ENCODE measurements around the gene BCAS4.
"Not testable (repeated sequence)": the region's sequence is repeated elsewhere in the genome, so short reads cannot be mapped to it uniquely, and the experiment has no call there.

The BCAS4 gene

GRCh38 chr20:50794846-50795634 lies at the start of gene BCAS4:
Gene BCAS4 (plus strand): TSS chr20:50795061. CDS start chr20:50795084, 23 bp downstream.
- DNase-seq (ENCODE audit: low spot score) = peak; percentile 91

GRCh38 chr20:50745634-50746137 lies 49.2 kb upstream of the BCAS4 start:
- no peak for DNase-seq (ENCODE audit: low spot score)

- DNase-seq (ENCODE audit: low spot score) = no peak
These were observed 48.5 kb upstream of the BCAS4 start for GRCh38 chr20:50746138-50746940.

GRCh38 chr20:50747275-50747674 lies 47.6 kb upstream of the BCAS4 start:
- no peak for DNase-seq (ENCODE audit: low spot score)

- no peak for DNase-seq (ENCODE audit: low spot score)
These were observed 44.7 kb upstream of the BCAS4 start for GRCh38 chr20:50750145-50750671.

GRCh38 chr20:50753152-50753551 lies 41.7 kb upstream of the BCAS4 start:
- no peak for DNase-seq (ENCODE audit: low spot score)

- no peak for DNase-seq (ENCODE audit: low spot score)
These were observed 40.4 kb upstream of the BCAS4 start for GRCh38 chr20:50754420-50754819.

GRCh38 chr20:50756447-50756846 lies 38.4 kb upstream of the BCAS4 start:
- DNase-seq (ENCODE audit: low spot score) = no peak

GRCh38 chr20:50758469-50758868 lies 36.4 kb upstream of the BCAS4 start:
- DNase-seq (ENCODE audit: low spot score) = no peak

- no peak for DNase-seq (ENCODE audit: low spot score)
These were observed 35.9 kb upstream of the BCAS4 start for GRCh38 chr20:50758992-50759391.

GRCh38 chr20:50759678-50760077 lies 35.2 kb upstream of the BCAS4 start:
- DNase-seq (ENCODE audit: low spot score) = no peak

GRCh38 chr20:50762045-50762422 lies 32.8 kb upstream of the BCAS4 start:
- no peak for DNase-seq (ENCODE audit: low spot score)

- peak; percentile 13 for DNase-seq (ENCODE audit: low spot score)
These were observed 32.2 kb upstream of the BCAS4 start for GRCh38 chr20:50762435-50763220.

- not testable (repeated sequence) for DNase-seq (ENCODE audit: low spot score)
These were observed 31.1 kb upstream of the BCAS4 start for GRCh38 chr20:50763550-50764458.

GRCh38 chr20:50765251-50765650 lies 29.6 kb upstream of the BCAS4 start:
- not testable (repeated sequence) for DNase-seq (ENCODE audit: low spot score)

- no peak for DNase-seq (ENCODE audit: low spot score)
These were observed 29.2 kb upstream of the BCAS4 start for GRCh38 chr20:50765674-50766073.

GRCh38 chr20:50766955-50767809 lies 27.7 kb upstream of the BCAS4 start:
- DNase-seq (ENCODE audit: low spot score) = peak; percentile 44

- not testable (repeated sequence) for DNase-seq (ENCODE audit: low spot score)
These were observed 25.9 kb upstream of the BCAS4 start for GRCh38 chr20:50768991-50769390.

- DNase-seq (ENCODE audit: low spot score) = not testable (repeated sequence)
These were observed 25.2 kb upstream of the BCAS4 start for GRCh38 chr20:50769551-50770085.
